Measurements from ENCODE around the gene SARS1. TPM values are rescaled to one million over a fixed set of nuclear protein-coding genes. Genes with fewer than 3 reads are reported as not detected.

SARS1 gene
- total RNA-seq, result 100 to 1,000 TPM in 6 of 7 donors, 10 to 100 TPM in 1; 83.7 to 317 (median 119) TPM
- polyA plus RNA-seq, result 100 to 1,000 TPM in 1 of 2 donors, 10 to 100 TPM in 1; 97.5 to 206 TPM
- long read RNA-seq, donor 1, transcript SARS-202 (12 exons, 1,882 nt), result minor isoform, 8 of 1,141 reads
- long read RNA-seq, donor 1, transcript SARS-201 (11 exons, 1,852 nt), result major isoform, 1,002 of 1,141 reads
- long read RNA-seq, donor 1, transcript SARS-206 (2 exons, 804 nt), result minor isoform, 8 of 1,141 reads
- long read RNA-seq, donor 1, partial matches to known transcripts, result 28 of 1,141 reads
- long read RNA-seq, donor 1, other reads (novel, unspliced or antisense), result 92 of 1,141 reads
- long read RNA-seq, donor 2, transcript SARS-201 (11 exons, 1,852 nt), result major isoform, 32 of 36 reads
- long read RNA-seq, donor 2, partial matches to known transcripts, result 0 of 36 reads
- long read RNA-seq, donor 2, other reads (novel, unspliced or antisense), result 0 of 36 reads
- long read RNA-seq, donor 3, transcript SARS-201 (11 exons, 1,852 nt), result major isoform, 161 of 204 reads
- long read RNA-seq, donor 3, transcript SARS-206 (2 exons, 804 nt), result minor isoform, 10 of 204 reads
- long read RNA-seq, donor 3, partial matches to known transcripts, result 6 of 204 reads
- long read RNA-seq, donor 3, other reads (novel, unspliced or antisense), result 26 of 204 reads

- Histone ChIP-seq H3K27ac (peak within 1 kb of the TSS; percentile 45 to 87), H3K36me3 (no peaks in the 10 kb centered on the region), H3K4me1 (ENCODE audit: insufficient read depth) (peaks cover 4% of the 10 kb centered on the region), H3K9me3 (no peaks in the 10 kb centered on the region), H3K4me3 (peak within 1 kb of the TSS; percentile 81), H3K27me3 (no peaks in the 10 kb centered on the region)
- DNase-seq, result peak; percentile 85 to 92 (median 91)
- intact Hi-C loops (cut with DNase I), result loop anchor here in 1 of 4 donors (10.0 kb wide), 1 partner anchor 71 kb away; the partner anchor contains the start of gene PSRC1
- 0 to 1% (median 0%) methylated on average over 64 of the region's 64 CpGs for WGBS, 3 donors
- peak in 1 of 3 donors; percentile 9 for TF ChIP-seq CTCF (IDR thresholded peaks at IDR 0.05)
- peak; percentile 90 for TF ChIP-seq POLR2A (IDR thresholded peaks at IDR 0.05)
- no peak for TF ChIP-seq EP300 (IDR thresholded peaks at IDR 0.05)
Measured at GRCh38 chr1:109213824-109214693, at the start of gene SARS1. TSS of gene SARS1 (plus strand) at chr1:109213918. CDS start at chr1:109213993, 75 bp downstream.

- TF ChIP-seq POLR2A (IDR thresholded peaks at IDR 0.05), result no peak
- no peak for TF ChIP-seq CTCF (IDR thresholded peaks at IDR 0.05)
- no peak for TF ChIP-seq EP300 (IDR thresholded peaks at IDR 0.05)
- no peaks in the 10 kb centered on the region for H3K9me3 ChIP-seq
- no peaks in the 10 kb centered on the region for H3K4me1 ChIP-seq (ENCODE audit: insufficient read depth)
- intact Hi-C loops (cut with DNase I), result no loop called here
- no peaks in the 10 kb centered on the region for H3K36me3 ChIP-seq
- 88 to 90% (median 88%) methylated on average over 8 of the region's 8 CpGs for WGBS, 3 donors
- no peak overlapping the region for H3K27ac ChIP-seq
- DNase-seq, result no peak
- H3K4me3 ChIP-seq, result no peak overlapping the region
- no peaks in the 10 kb centered on the region for H3K27me3 ChIP-seq
Measured at GRCh38 chr1:109164538-109164937, 49.2 kb upstream of the SARS1 start.

GRCh38 chr1:109167001-109167506 is 46.7 kb upstream of the SARS1 start:
- intact Hi-C loops (cut with DNase I), result no loop called here

More at GRCh38 chr1:109167001-109167506, 46.7 kb upstream of the SARS1 start:
- no peaks in the 10 kb centered on the region for H3K36me3 ChIP-seq
- no peaks in the 10 kb centered on the region for H3K27me3 ChIP-seq
- TF ChIP-seq CTCF (IDR thresholded peaks at IDR 0.05) (no peak), EP300 (IDR thresholded peaks at IDR 0.05) (no peak), POLR2A (IDR thresholded peaks at IDR 0.05) (no peak)
- H3K4me1 ChIP-seq (ENCODE audit: insufficient read depth), result no peaks in the 10 kb centered on the region
- H3K27ac ChIP-seq, result no peak overlapping the region
- no peak overlapping the region for H3K4me3 ChIP-seq
- WGBS, 3 donors, result 55 to 60% (median 57%) methylated on average over 7 of the region's 7 CpGs
- DNase-seq, result no peak
- H3K9me3 ChIP-seq, result no peaks in the 10 kb centered on the region
